HG03575 (cell line): Measurements from ENCODE around the gene APEH.

ENCODE experiments used
- ATAC-seq: cut with Tn5 transposase; IDR thresholded peaks from one replicate; pipeline ENCODE4 v1.9.1; 2021; ENCODE audit not compliant: unreplicated experiment, insufficient number of reproducible peaks, low FRiP score; ENCODE audit errors: extremely low read depth

The APEH gene

GRCh38 chr3:49703956-49704355 lies 29.8 kb downstream of the APEH start:
- ATAC-seq, result no peak

DNA sequence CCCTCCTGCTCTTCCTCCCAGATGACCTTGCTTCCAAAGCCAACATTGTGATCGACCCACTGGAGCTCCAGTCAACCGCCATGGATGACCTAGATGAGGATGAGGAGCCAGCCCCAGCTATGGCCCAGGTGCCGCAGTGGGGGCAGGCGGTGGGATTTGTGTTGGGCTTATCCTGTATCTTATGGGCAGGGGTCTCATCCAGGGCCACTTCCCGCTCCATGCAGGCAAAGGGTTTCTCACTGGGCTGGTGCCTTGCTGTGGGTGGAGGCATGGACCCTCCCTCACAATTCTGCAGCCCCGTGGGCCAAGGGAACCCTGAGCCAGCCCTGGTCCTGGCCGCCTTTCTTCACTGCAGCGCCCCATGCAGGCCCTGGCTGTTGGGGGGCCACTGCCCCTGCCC lies 30.5 kb downstream of the APEH start:
- no peak for ATAC-seq

DNA sequence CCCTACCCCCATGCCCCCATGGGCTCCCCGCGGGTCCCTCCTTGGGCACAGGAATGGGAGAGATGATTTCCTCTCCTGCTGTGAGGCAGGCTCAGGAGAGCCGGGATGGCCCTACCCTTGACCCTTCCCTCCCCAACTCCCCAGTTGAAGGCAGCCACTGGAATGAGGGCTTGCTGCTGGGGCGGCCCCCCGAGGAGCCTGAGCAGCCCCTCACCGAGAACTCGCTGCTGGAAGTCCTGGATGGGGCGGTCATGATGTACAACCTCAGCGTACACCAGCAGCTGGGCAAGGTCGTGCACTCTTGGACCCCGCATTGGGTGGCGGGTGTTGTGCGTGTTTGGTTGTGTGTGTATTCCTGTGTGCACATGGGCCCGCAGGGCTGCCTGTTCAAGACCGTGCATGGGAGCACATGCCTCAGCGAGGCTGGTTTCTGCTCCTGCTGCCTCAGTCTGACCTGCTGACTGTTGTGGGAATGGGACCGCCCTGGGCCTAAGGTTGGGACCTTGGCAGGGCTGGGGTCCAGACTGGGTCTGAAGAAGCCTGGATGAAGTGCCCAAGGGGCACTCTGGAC lies 31.3 kb downstream of the APEH start:
- ATAC-seq, result no peak

DNA sequence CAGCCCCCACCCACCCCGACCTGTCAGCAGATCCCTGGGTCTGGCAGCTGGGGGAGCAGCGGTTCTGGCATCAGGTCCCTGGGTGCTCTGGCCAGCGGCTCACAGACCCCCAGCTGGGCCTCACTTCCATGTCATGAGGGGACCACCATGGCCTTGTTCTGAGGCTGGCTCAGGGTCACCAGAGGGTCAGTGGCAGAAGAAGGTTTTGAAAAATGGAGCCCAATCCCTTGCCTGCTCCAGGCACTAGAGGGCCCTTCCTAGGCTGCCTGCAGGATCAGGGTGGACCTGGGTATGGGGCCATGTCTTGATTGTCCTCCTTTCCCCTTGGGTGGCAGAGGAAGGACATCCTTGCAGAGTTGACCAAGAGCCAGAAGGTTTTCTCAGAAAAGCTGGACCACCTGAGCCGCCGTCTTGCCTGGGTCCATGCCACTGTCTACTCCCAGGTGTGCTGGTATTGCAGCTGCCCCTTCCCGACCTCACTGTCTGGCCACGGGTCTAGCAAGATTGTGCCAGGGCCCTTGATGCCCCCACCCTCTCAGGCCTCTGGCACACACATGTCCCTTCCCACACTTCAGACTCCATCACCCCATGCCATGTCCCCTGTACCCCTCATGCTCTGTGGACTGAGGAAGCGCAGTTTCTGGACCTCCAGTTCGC lies 32.4 kb downstream of the APEH start:
- ATAC-seq, result no peak

DNA sequence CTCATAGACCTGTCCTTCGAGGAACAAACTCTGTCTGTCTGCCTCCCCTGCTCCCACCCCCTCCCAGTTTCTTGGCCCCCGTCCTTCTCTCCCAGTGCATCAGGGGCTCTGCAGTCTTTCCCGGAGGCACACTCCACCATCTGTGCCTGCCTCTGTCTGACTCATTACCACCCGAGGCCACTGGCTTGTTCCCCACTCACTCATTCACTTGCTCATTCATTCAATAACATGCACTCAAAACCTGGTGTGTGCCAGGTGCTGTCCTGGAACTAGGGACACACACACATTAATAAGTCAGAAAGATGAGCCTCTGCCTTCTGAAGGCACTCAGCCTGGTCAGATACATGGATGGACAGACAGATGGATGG lies 32.9 kb downstream of the APEH start:
- no peak for ATAC-seq

DNA sequence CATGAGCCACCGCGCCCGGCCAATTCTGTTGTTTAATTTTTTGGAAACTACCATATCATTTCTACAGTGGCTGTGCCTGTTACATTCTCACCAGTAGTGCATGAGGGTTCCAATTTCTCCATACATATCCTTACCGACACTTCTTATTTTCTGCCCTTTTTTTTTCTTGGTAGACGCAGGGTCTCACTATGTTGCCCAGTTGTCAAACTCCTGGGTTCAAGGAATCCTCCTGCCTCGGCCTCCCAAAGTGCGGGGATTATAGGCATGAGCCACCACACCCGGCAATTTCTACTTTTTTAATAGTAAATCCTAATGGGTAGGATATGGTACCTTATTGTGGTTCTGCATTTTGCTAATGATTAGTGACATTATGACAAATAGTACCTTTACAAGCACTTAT lies 35.7 kb downstream of the APEH start:
- no peak for ATAC-seq

DNA sequence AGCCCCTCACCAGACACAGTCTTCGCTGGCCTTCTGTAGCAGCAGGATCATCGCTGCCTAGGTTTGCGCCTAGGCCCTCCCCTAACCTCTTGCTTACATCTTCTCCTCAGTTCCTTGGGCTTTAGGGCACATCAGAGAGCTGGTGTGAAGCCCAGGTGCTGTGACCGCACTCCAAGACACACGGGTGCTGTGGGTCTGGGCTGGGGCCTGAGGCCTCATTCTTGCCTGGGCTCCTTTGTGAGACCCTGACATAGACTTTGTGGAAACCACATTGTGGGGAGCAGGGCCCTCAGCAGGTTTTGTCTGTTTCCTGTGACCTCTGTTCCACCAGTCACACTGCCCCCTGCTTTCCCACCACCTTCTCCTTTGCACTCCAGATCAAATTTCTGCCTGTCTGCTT lies 37.3 kb downstream of the APEH start:
- no peak for ATAC-seq

- no peak for ATAC-seq
Measured at GRCh38 chr3:49712166-49712565, 38.0 kb downstream of the APEH start.

- ATAC-seq, result no peak
Measured at GRCh38 chr3:49712631-49713317, 38.6 kb downstream of the APEH start.

DNA sequence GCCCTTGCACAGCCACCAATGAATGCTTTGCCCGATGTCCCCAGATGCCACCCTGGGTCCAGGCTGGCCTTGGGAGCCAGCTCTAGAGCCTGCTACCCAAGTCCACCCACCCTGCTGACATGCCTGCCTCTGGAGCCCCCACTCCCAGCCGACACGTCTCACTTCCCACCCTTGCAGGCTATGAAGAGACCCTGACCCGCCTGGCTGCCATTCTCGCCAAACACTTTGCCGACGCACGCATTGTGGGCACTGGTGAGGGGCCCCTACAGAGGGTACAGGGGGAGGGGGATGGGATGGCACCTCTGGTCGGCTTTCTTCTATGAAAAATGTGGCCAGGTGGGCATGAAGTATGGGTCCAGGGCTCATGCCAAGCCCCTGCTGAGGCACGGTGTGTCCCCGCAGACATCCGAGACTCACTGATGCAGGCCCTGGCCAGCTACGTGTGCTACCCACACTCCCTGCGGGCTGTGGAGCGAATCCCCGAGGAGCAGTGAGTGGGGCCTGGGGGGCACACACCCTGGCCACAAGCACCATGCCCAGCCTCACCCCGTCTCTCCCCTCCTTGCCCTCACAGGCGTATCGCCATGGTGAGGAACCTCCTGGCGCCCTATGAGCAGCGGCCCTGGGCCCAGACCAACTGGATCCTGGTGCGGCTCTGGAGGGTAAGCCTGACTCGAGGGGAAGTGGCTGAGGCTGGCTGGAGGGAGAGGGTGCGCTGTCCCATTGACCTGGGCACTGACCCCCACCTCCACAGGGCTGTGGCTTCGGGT lies 39.4 kb downstream of the APEH start:
- no peak for ATAC-seq

DNA sequence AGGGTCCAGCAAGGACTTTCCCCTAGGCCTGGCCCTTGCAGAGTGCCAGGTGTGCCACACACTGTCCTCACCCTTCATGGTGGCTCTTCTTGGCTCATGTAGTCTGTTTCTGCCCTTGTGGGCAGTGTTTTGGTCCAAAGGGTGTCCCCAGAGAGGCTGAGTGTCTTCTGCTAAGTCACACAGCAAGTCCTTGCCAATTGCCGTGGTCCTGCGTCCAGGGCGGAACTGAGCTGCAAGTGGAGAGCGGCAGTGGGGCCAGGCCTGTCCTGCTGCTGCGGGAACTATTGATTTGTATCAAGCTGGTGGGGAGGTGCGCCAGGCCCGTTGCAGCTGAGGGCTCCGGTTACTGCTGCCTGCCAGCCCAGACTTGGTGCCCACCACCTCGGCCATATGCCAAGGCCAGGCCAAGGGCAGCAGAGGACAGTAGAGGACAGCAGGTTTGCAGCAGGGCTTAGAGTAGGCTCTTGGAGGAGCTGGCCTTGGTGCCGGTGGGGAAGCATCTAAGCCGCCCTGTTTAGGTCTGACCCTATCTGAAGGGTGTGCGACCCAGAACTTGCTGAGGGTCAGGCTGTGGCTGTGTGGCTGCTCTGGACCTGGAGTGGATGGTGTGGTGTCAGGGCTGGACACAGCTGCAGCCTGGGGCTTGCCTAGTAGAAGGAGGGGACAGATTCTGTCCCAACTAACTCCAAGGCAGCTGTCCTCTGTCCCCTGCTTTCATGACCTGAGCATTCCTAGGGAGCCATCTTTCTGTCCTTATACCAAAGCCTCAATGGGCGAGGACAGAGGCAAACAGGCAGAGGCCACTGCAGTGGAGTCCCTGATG lies 40.8 kb downstream of the APEH start:
- ATAC-seq, result no peak

DNA sequence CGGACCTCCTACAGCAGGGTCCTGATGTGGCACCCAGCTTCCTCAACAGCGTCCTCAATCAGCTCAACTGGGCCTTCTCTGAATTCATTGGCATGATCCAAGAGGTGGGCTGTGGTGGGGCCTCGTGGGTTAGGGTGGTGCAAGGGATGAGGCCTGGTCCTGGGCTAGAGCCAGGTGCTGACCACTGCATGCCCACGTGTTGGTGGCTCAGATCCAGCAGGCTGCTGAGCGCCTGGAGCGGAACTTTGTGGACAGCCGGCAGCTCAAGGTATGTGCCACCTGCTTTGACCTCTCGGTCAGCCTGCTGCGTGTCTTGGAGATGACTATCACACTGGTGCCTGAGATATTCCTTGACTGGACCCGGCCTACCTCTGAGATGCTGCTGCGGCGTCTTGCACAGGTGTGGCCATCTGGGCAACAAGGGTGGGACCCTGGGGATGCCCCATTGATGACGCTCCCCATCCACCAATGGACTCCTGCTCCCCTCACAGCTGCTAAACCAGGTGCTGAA lies 41.5 kb downstream of the APEH start:
- no peak for ATAC-seq

DNA sequence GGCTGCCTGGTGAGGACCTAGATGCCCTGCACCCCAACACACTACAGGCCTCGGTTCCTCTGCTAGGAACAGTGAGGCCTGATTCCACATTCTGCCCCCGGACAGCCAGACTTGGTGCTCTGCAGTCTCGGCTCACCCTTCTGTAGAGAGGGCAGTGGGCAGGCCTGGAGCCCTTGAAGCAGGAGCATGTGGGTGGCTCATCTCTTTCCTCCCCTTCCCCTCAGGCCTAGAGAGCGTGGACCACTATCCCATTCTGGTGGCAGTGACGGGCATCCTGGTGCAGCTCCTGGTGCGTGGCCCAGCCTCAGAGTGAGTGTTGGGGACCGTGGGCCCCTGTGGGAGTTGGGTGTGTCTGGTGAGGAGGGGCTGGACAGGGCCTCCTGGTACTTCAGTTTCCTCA lies 42.0 kb downstream of the APEH start:
- no peak for ATAC-seq

- no peak for ATAC-seq
Measured at GRCh38 chr3:49716691-49717210, 42.6 kb downstream of the APEH start.

- no peak for ATAC-seq
Measured at GRCh38 chr3:49717211-49717958, 43.2 kb downstream of the APEH start.

GRCh38 chr3:49717959-49718857 lies 44.1 kb downstream of the APEH start:
- no peak for ATAC-seq

GRCh38 chr3:49718858-49719213 lies 44.7 kb downstream of the APEH start:
- no peak for ATAC-seq
